ENCODE data around the gene SUPT6H. TPM values are rescaled to one million over a fixed set of nuclear protein-coding genes. Genes with fewer than 3 reads are reported as not detected.
"Not testable (repeated sequence)": the region's sequence is repeated elsewhere in the genome, so short reads cannot be mapped to it uniquely, and the experiment has no call there.

The SUPT6H gene
- total RNA-seq, 2 donors from 2014 or later, result 26.5 to 37.2 TPM

DNA sequence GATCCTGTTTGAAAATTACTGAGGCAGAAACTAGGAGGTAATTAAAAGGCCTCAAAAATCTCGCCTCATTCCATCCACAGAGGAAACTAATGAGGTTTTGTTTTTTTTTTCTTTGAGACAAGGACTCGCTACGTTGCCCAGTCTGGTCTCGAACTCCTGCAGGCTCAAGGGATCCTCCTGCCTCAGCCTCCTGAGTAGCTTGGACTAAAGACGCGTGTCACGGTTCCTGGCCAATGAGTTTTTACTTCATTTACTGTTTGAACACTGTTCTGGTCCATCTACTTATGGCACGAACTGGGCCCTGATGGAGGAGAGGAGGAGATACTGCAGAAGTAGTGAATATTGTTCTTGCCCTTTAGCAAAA is 16.4 kb upstream of the SUPT6H start:
- H3K27me3 ChIP-seq, result no peaks in the 10 kb centered on the region
- ATAC-seq, result no peak
- H3K9me3 ChIP-seq, result no peaks in the 10 kb centered on the region
- H3K36me3 ChIP-seq (replicated peaks in 1 of 2; ENCODE audit: insufficient read depth in 1 of 2, low read depth in 2 of 2), result peaks cover 0 to 18% of the 10 kb centered on the region in 2 donors
- TF ChIP-seq POLR2A (IDR thresholded peaks at IDR 0.05), result no peak
- TF ChIP-seq, protein P1, sequence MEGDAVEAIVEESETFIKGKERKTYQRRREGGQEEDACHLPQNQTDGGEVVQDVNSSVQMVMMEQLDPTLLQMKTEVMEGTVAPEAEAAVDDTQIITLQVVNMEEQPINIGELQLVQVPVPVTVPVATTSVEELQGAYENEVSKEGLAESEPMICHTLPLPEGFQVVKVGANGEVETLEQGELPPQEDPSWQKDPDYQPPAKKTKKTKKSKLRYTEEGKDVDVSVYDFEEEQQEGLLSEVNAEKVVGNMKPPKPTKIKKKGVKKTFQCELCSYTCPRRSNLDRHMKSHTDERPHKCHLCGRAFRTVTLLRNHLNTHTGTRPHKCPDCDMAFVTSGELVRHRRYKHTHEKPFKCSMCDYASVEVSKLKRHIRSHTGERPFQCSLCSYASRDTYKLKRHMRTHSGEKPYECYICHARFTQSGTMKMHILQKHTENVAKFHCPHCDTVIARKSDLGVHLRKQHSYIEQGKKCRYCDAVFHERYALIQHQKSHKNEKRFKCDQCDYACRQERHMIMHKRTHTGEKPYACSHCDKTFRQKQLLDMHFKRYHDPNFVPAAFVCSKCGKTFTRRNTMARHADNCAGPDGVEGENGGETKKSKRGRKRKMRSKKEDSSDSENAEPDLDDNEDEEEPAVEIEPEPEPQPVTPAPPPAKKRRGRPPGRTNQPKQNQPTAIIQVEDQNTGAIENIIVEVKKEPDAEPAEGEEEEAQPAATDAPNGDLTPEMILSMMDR (IDR thresholded peaks at IDR 0.05), result no peak
- H3K4me1 ChIP-seq, result peaks cover 46% of the 10 kb centered on the region
- intact Hi-C loops (cut with DNase I), result no loop called here
- no peak for DNase-seq
- peak overlapping the region; percentile 69 to 90 (median 80) for H3K27ac ChIP-seq
- peak overlapping the region in 1 of 2 donors; percentile 87 for H3K4me3 ChIP-seq
- 16 to 17% methylated on average over 8 of the region's 8 CpGs for WGBS, 2 donors

DNA sequence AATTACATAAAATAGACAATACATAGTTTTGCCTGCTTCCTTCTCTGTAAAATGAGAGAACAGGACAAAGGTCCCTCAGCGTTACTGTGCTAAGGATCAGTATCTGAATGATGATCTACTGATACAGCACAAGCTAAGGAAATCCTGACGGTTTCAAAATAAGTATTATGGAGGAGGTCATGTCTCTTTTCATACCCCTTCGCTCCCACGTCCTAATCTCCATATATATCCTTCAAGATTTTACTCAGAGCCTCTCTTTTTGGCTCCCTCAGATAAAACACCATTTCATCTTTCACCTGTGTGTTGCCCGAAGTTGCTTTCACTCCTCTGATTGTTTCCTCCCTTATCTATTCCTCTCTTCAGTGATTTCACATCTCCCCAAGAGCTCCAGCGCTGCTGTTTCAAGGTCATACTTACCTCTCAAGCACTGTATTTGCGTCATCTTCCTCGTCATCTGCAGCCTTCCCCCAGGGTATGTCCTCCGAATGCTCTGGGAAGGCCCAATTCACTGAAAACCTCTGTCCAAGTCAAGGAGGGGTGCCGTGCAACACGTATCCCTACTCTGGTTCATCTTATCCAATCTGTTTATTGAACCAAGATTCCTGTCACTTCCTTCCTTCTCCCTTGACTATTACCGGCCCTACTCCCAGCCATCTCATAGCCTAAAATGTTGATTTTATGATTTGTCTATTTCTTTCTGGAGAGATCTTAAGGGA is 15.8 kb upstream of the SUPT6H start:
- TF ChIP-seq POLR2A (IDR thresholded peaks at IDR 0.05), result no peak
- TF ChIP-seq, protein P1 (IDR thresholded peaks at IDR 0.05), result no peak
- peak overlapping the region; percentile 69 to 90 (median 84) for H3K27ac ChIP-seq
- WGBS, 2 donors, result 28 to 37% methylated on average over 12 of the region's 12 CpGs
- no peak overlapping the region for H3K4me3 ChIP-seq
- DNase-seq (peak; percentile 10 to 54 (median 22)), ATAC-seq (no peak)
- intact Hi-C loops (cut with DNase I), result no loop called here
- H3K36me3 ChIP-seq (replicated peaks in 1 of 2; ENCODE audit: insufficient read depth in 1 of 2, low read depth in 2 of 2), result peaks cover 0 to 13% of the 10 kb centered on the region in 2 donors
- no peaks in the 10 kb centered on the region for H3K9me3 ChIP-seq
- no peaks in the 10 kb centered on the region for H3K27me3 ChIP-seq
- peaks cover 46% of the 10 kb centered on the region for H3K4me1 ChIP-seq

DNA sequence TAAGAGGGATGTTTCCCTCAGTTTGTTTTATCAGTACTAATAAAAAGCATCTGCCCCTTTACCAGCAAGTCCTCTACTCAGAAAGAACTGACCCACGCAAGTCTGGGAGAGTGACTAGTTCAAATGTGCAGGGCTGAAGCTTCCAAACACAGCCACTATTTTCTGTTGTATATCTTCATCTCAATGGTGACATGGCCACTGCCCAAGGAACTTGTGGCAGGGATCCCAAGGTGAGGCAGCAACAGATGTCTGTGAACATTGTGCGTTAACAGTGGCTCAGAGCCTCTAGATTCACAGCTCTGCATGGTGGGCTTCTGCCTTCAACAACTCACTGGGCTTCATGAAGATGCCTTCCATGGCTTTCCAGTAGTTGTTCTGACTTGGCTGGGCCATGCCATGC is 13.3 kb upstream of the SUPT6H start:
- Histone ChIP-seq H3K27ac (no peak overlapping the region), H3K4me1 (peaks cover 27% of the 10 kb centered on the region), H3K9me3 (no peaks in the 10 kb centered on the region), H3K36me3 (replicated peaks in 1 of 2; ENCODE audit: insufficient read depth in 1 of 2, low read depth in 2 of 2) (peaks cover 0 to 5% of the 10 kb centered on the region in 2 donors), H3K4me3 (no peak overlapping the region), H3K27me3 (no peaks in the 10 kb centered on the region)
- ATAC-seq, result no peak
- DNase-seq, result no peak
- WGBS, 2 donors, result 41 to 58% methylated on average over 2 of the region's 2 CpGs
- intact Hi-C loops (cut with DNase I), result no loop called here
- TF ChIP-seq, protein P1 (IDR thresholded peaks at IDR 0.05), result no peak
- TF ChIP-seq POLR2A (IDR thresholded peaks at IDR 0.05), result no peak

DNA sequence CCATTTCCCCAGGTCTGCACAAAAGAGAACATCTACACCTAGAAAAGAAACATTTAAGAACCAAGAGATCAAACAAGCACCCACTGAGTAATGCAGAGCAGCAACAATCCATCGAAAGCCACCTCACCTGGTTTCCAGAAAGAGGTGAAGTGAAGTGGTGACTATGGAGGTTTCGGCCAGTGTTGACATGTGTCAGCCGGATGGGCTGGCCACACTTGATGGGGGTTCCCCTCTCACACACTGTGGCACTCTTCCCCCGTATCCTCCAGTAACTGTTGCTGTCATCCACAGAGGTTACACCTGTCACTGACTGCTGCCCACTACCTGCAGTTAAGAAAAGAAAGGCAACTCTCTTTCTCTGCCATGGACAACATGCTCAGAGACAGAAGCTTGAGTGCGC is 6.8 kb upstream of the SUPT6H start:
- no peak overlapping the region for H3K4me3 ChIP-seq
- H3K4me1 ChIP-seq, result no peaks in the 10 kb centered on the region
- 94 to 97% methylated on average over 5 of the region's 5 CpGs for WGBS, 2 donors
- ATAC-seq (no peak), DNase-seq (no peak)
- TF ChIP-seq, protein P1 (IDR thresholded peaks at IDR 0.05), result no peak
- TF ChIP-seq POLR2A (IDR thresholded peaks at IDR 0.05), result no peak
- H3K36me3 ChIP-seq (replicated peaks in 1 of 2; ENCODE audit: insufficient read depth in 1 of 2, low read depth in 2 of 2), result peaks cover 2 to 8% of the 10 kb centered on the region in 2 donors
- H3K9me3 ChIP-seq, result no peaks in the 10 kb centered on the region
- H3K27me3 ChIP-seq, result no peaks in the 10 kb centered on the region
- H3K27ac ChIP-seq, result no peak overlapping the region
- intact Hi-C loops (cut with DNase I), result no loop called here

DNA sequence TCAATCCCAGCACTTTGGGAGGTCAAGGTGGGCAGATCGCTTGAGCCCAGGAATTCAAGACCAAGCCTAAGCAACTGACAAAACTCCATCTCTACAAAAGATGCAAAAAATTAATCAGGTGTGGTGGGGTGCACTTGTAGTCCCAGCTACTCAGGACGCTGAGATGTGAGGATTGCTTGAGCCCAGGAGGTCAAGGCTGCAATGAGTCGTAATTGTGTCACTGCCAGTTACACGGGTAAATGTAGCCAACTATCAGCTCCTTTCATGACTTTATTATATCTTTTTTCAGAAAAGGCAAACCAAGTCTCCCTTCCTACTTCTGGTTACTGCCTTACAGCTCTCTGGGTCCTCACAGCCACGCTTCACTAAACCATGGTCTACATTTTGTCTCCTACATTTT is 4.2 kb upstream of the SUPT6H start:
- Histone ChIP-seq H3K4me1 (peaks cover 12% of the 10 kb centered on the region), H3K27me3 (no peaks in the 10 kb centered on the region), H3K36me3 (replicated peaks in 1 of 2; ENCODE audit: insufficient read depth in 1 of 2, low read depth in 2 of 2) (peaks cover 2 to 8% of the 10 kb centered on the region in 2 donors), H3K9me3 (no peaks in the 10 kb centered on the region), H3K4me3 (no peak overlapping the region), H3K27ac (no peak overlapping the region)
- no peak for DNase-seq
- 81% methylated on average over 5 of the region's 5 CpGs for WGBS, 2 donors
- intact Hi-C loops (cut with DNase I), result no loop called here
- no peak for ATAC-seq
- TF ChIP-seq, protein P1 (IDR thresholded peaks at IDR 0.05), result no peak
- no peak for TF ChIP-seq POLR2A (IDR thresholded peaks at IDR 0.05)

DNA sequence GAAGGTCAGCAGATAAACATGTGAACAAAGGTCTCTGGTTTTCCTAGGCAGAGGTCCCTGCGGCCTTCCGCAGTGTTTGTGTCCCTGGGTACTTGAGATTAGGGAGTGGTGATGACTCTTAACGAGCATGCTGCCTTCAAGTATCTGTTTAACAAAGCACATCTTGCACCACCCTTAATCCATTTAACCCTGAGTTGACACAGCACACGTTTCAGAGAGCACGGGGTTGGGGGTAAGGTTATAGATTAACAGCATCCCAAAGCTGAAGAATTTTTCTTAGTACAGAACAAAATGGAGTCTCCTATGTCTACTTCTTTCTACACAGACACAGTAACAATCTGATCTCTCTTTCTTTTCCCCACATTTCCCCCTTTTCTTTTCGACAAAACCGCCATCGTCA is 3.7 kb upstream of the SUPT6H start:
- ATAC-seq; H3K27ac ChIP-seq; H3K27me3 ChIP-seq; H3K36me3 ChIP-seq (replicated peaks in 1 of 2; ENCODE audit: insufficient read depth in 1 of 2, low read depth in 2 of 2); DNase-seq; H3K4me3 ChIP-seq; intact Hi-C loops (cut with DNase I); H3K9me3 ChIP-seq: not testable (repeated sequence)
- H3K4me1 ChIP-seq, result peaks cover 18% of the 10 kb centered on the region
- 92 to 94% methylated on average over 7 of the region's 8 CpGs for WGBS, 2 donors

DNA sequence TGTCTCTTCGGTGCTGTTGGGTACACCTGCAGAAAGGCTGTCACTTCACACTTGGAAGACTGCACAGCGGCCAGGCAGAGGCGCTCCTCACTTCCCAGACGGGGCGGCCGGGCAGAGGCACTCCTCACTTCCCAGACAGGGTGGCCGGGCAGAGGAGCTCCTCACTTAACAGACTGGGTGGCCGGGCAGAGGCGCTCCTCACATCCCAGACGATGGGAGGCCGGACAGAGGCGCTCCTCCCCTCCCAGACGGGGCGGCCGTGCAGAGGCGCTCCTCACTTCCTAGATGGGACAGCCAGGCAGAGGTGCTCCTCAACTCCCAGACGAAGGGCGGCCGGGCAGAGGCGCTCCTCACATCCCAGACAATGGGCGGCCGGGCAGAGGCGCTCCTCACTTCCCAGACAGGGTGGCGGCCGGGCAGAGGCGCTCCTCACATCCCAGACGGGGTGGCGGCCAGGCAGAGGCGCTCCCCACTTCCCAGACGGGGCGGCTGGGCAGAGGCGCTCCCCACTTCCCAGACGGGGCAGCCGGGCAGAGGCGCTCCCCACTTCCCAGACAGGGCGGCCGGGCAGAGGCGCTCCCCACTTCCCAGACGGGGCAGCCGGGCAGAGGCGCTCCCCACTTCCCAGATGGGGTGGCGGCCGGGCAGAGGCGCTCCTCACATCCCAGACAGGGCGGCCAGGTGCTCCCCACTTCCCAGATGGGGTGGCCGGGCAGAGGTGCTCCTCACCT is 3.1 kb upstream of the SUPT6H start:
- H3K4me3 ChIP-seq; H3K27ac ChIP-seq; intact Hi-C loops (cut with DNase I); H3K36me3 ChIP-seq (replicated peaks in 1 of 2; ENCODE audit: insufficient read depth in 1 of 2, low read depth in 2 of 2); DNase-seq; ATAC-seq; H3K27me3 ChIP-seq; H3K9me3 ChIP-seq: not testable (repeated sequence)
- WGBS, 2 donors, result 92 to 100% methylated on average over 9 to 33 of the region's 46 CpGs
- H3K4me1 ChIP-seq, result peaks cover 24% of the 10 kb centered on the region
